ENCODE measurements around the gene AQP12B. TPM values are rescaled to one million over a fixed set of nuclear protein-coding genes. Genes with fewer than 3 reads are reported as not detected.

Gene AQP12B
- total and polyA plus RNA-seq, 2 of the 13 experiments (the other 11 are each of a cell fraction or from before 2014, with no cell fraction given) = not detected

- H3K36me3 ChIP-seq (replicated peaks in 1 of 2; ENCODE audit: control insufficient read depth in 1 of 2, insufficient read depth in 2 of 2, low read length in 2 of 2) = no peaks in the 10 kb centered on the region; a peak in 2 of 5 replicates
- H3K4me3 ChIP-seq (replicated peaks in 1 of 3; ENCODE audit: insufficient read depth in 1 of 3, low read depth in 2 of 3, low read length in 3 of 3) = no peak overlapping the region
- POLR2A ChIA-PET = interaction anchor here (0.9 to 1.8 kb wide), 2 partner anchors 25 to 43 kb away, joined by 3 to 4 read pairs; partner anchors contain the start of gene CAPN10
- H3K27me3 ChIP-seq (ENCODE audit: control insufficient read depth in 1 of 2, insufficient read depth in 2 of 2, low read length in 2 of 2) = no peaks in the 10 kb centered on the region
- in situ Hi-C loops (cut with HindIII; ENCODE audit: extremely low pct_ligation_motif_present, low pct_unique_long_range_greater_than_20kb) (no loop called here), intact Hi-C loops (cut with micrococcal nuclease; ENCODE audit: unreplicated experiment) (no loop called here)
- H3K4me1 ChIP-seq (ENCODE audit: insufficient read depth, low read length) = peaks cover 46% of the 10 kb centered on the region
- H3K9ac ChIP-seq (ENCODE audit: insufficient read depth, low read depth, low read length) = no peak overlapping the region
- BruUV-seq (replicated peaks) = no TSS peak
- H3K27ac ChIP-seq (ENCODE audit: extremely low read length, insufficient read depth, low read length) = no peak overlapping the region
- WGBS (ENCODE audit: low lambda C conversion rate) = 71% methylated on average over 17 of the region's 20 CpGs
- CTCF ChIA-PET (ENCODE audit: low intra/inter-chr PET ratio, low total read pairs) = no interaction called here
- H3K79me2 ChIP-seq (ENCODE audit: insufficient read depth, low read length) = no peaks in the 10 kb centered on the region
- FAIRE-seq (no peak), DNase-seq (ENCODE audit: low spot score) (no peak), ATAC-seq (no peak)
- H4K20me1 ChIP-seq (ENCODE audit: insufficient read depth, low read length) = no peaks in the 10 kb centered on the region
- H3K9me3 ChIP-seq (ENCODE audit: low read length) = peaks cover 18% of the 10 kb centered on the region
- H3K4me2 ChIP-seq (ENCODE audit: low read depth, low read length) = no peak overlapping the region
- no peak overlapping the region for H2AFZ ChIP-seq (ENCODE audit: low read length)
- TF ChIP-seq CEBPZ (IDR thresholded peaks at IDR 0.05; ENCODE audit: low read length) (no peak), ZSCAN21 (CRISPR knock-in tag; IDR thresholded peaks at IDR 0.05; ENCODE audit: borderline replicate concordance) (no peak), LBX2 (CRISPR knock-in tag; IDR thresholded peaks at IDR 0.05; ENCODE audit: borderline replicate concordance) (no peak), FOSL2 (CRISPR knock-in tag; IDR thresholded peaks at IDR 0.05) (no peak), ZNF350 (CRISPR knock-in tag; IDR thresholded peaks at IDR 0.05; ENCODE audit: borderline replicate concordance, low read depth) (no peak), CENPT (CRISPR knock-in tag; IDR thresholded peaks at IDR 0.05; ENCODE audit: low read depth) (no peak), DR1 (CRISPR knock-in tag; IDR thresholded peaks at IDR 0.05) (no peak), CENPX (CRISPR knock-in tag; IDR thresholded peaks at IDR 0.05) (no peak), ZNF234 (CRISPR knock-in tag; conservative IDR thresholded peaks at IDR 0.05) (no peak), PAF1 (CRISPR knock-in tag; IDR thresholded peaks at IDR 0.05) (no peak), ZNF44 (CRISPR knock-in tag; IDR thresholded peaks at IDR 0.05) (no peak), ETS1 (CRISPR knock-in tag; IDR thresholded peaks at IDR 0.05) (no peak), ZKSCAN1 (IDR thresholded peaks at IDR 0.05; ENCODE audit: low read length) (no peak), DNMT1 (CRISPR knock-in tag; IDR thresholded peaks at IDR 0.05) (0 out of 2 replicates have a peak, but pooled peaks have one; percentile 45), ZNF280B (CRISPR knock-in tag; IDR thresholded peaks at IDR 0.05; ENCODE audit: borderline replicate concordance) (no peak), ZZZ3 (CRISPR knock-in tag; IDR thresholded peaks at IDR 0.05; ENCODE audit: borderline replicate concordance) (no peak), ZNF33A (CRISPR knock-in tag; IDR thresholded peaks at IDR 0.05; ENCODE audit: borderline replicate concordance) (no peak), JARID2 (CRISPR knock-in tag; IDR thresholded peaks at IDR 0.05; ENCODE audit: insufficient replicate concordance) (no peak)
Observed at GRCh38 chr2:240628808-240629618, 53.7 kb downstream of the AQP12B start.

Measured in HepG2 (cell line).